ENCODE measurements around the gene GTF2A1. TPM values are rescaled to one million over a fixed set of nuclear protein-coding genes. Genes with fewer than 3 reads are reported as not detected.

GTF2A1 gene
- total RNA-seq, 1 donor from 2014 or later, result 47.9 TPM

GRCh38 chr14:81222691-81223090 lies 1.9 kb upstream of the GTF2A1 start:
- intact Hi-C loops (cut with DNase I), result loop anchor here (5.0 kb wide), 2 partner anchors 225 to 280 kb away; partner anchors contain the start of gene CEP128
- peak overlapping the region in 1 of 2 donors; percentile 98 for H3K27ac ChIP-seq
- no peak for TF ChIP-seq CTCF (IDR thresholded peaks at IDR 0.05)
- H3K4me1 ChIP-seq, result peaks cover 2 to 16% of the 10 kb centered on the region in 2 donors
- H3K9me3 ChIP-seq, result no peaks in the 10 kb centered on the region
- H3K36me3 ChIP-seq, result no peaks in the 10 kb centered on the region
- DNase-seq (ENCODE audit: low spot score in 2 of 2), result no peak
- no peak overlapping the region for H3K4me3 ChIP-seq
- H3K27me3 ChIP-seq, result no peaks in the 10 kb centered on the region

GRCh38 chr14:81222126-81222525 lies 1.4 kb upstream of the GTF2A1 start:
- no peaks in the 10 kb centered on the region for H3K36me3 ChIP-seq
- intact Hi-C loops (cut with DNase I), result loop anchor here (5.0 kb wide), 2 partner anchors 225 to 280 kb away; partner anchors contain the start of gene CEP128
- DNase-seq (ENCODE audit: low spot score in 2 of 2), result no peak
- no peaks in the 10 kb centered on the region for H3K27me3 ChIP-seq
- peak overlapping the region; percentile 91 to 96 for H3K4me3 ChIP-seq
- H3K27ac ChIP-seq, result peak overlapping the region; percentile 98 to 99
- H3K9me3 ChIP-seq, result no peaks in the 10 kb centered on the region
- peaks cover 2 to 21% of the 10 kb centered on the region in 2 donors for H3K4me1 ChIP-seq
- no peak for TF ChIP-seq CTCF (IDR thresholded peaks at IDR 0.05)

DNA sequence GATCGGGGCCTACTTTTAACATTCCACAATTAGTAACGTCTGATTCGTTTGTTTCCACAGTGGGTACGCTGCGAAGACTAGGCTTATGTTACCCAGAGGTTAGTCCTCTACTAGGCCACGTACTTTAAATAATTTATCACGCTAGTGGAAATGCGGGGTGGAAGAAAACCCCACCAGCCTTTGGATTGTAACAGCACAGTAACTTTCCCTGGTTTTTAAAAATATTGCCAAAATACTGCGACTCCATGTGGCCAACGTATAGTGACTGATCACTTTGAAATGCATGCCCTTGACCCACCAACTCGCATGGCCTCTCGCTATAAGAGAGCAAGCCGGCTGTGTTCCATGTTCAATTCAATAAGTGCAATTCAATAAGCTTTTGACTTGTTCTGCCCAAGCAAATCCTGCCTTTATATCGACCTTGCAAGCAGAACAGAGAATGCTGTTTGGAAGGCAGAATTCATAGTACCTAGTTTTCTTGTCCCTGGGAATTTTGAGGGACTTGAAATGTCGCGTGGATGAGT lies 882 bp upstream of the GTF2A1 start:
- Histone ChIP-seq H3K27me3 (no peaks in the 10 kb centered on the region), H3K27ac (peak overlapping the region; percentile 98 to 99), H3K36me3 (no peaks in the 10 kb centered on the region), H3K9me3 (no peaks in the 10 kb centered on the region), H3K4me1 (peaks cover 2 to 23% of the 10 kb centered on the region in 2 donors), H3K4me3 (peak overlapping the region; percentile 91 to 96)
- no peak for DNase-seq (ENCODE audit: low spot score in 2 of 2)
- intact Hi-C loops (cut with DNase I), result loop anchor here (1.0 to 5.0 kb wide), 3 partner anchors 224 to 312 kb away; partner anchors contain the start of genes CEP128 and SEL1L
- TF ChIP-seq CTCF (IDR thresholded peaks at IDR 0.05), result no peak

DNA sequence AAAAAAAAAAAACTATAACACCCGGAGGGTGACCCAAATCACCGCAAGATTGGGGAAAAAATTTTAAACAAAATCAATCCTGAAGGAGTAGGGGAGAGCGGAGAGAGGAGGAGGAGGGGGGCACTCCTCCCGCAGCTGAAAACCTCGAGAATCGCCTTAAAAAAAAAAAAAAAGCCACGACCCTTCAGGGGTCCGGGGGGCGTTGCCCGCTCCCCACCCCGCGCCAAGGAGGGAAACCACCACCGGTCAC lies 254 bp downstream of the GTF2A1 start:
- H3K36me3 ChIP-seq, result peaks cover 3 to 8% of the 10 kb centered on the region in 2 donors
- H3K4me1 ChIP-seq, result peaks cover 2 to 23% of the 10 kb centered on the region in 2 donors
- DNase-seq (ENCODE audit: low spot score in 2 of 2), result no peak
- no peak for TF ChIP-seq CTCF (IDR thresholded peaks at IDR 0.05)
- peak overlapping the region; percentile 98 to 99 for H3K27ac ChIP-seq
- H3K4me3 ChIP-seq, result peak overlapping the region; percentile 91 to 96
- intact Hi-C loops (cut with DNase I), result loop anchor here (5.0 kb wide), 2 partner anchors 223 to 278 kb away; partner anchors contain the start of gene CEP128
- no peaks in the 10 kb centered on the region for H3K27me3 ChIP-seq
- no peaks in the 10 kb centered on the region for H3K9me3 ChIP-seq

GRCh38 chr14:81219759-81220579 lies 790 bp downstream of the GTF2A1 start:
- H3K36me3 ChIP-seq, result peaks cover 8 to 9% of the 10 kb centered on the region in 2 donors
- TF ChIP-seq CTCF (IDR thresholded peaks at IDR 0.05), result no peak
- peak overlapping the region; percentile 98 to 99 for H3K27ac ChIP-seq
- DNase-seq (ENCODE audit: low spot score in 2 of 2), result no peak
- peak overlapping the region; percentile 91 to 96 for H3K4me3 ChIP-seq
- H3K9me3 ChIP-seq, result no peaks in the 10 kb centered on the region
- H3K27me3 ChIP-seq, result no peaks in the 10 kb centered on the region
- intact Hi-C loops (cut with DNase I), result loop anchor here (5.0 kb wide), 3 partner anchors 48 to 278 kb away; partner anchors contain the start of gene CEP128
- H3K4me1 ChIP-seq, result peaks cover 2 to 23% of the 10 kb centered on the region in 2 donors
